D721Med (cell line): ENCODE results near the gene PIP5KL1.

ENCODE experiments used
- DNase-seq: peaks from one replicate; pipeline ENCODE4 v3.0.0; 2011; ENCODE audit warnings: low spot score; ENCODE audit not compliant: insufficient read length
- FAIRE-seq: peaks from 2 replicates; lab custom pipeline; 2011; peaks lifted over from hg19 to GRCh38; lab: Jason Lieb, UNC
- CTCF ChIP-seq: IDR thresholded peaks from 2 replicates; pipeline ENCODE4 v1.5.1; 2012; ENCODE audit warnings: mild to moderate bottlenecking, control low read depth; ENCODE audit not compliant: insufficient read depth; ENCODE audit errors: missing control alignments

PIP5KL1 gene

GRCh38 chr9:127903557-127904475 lies 26.8 kb downstream of the PIP5KL1 start:
- no peak for FAIRE-seq
- no peak for TF ChIP-seq CTCF
- DNase-seq: no peak

DNA sequence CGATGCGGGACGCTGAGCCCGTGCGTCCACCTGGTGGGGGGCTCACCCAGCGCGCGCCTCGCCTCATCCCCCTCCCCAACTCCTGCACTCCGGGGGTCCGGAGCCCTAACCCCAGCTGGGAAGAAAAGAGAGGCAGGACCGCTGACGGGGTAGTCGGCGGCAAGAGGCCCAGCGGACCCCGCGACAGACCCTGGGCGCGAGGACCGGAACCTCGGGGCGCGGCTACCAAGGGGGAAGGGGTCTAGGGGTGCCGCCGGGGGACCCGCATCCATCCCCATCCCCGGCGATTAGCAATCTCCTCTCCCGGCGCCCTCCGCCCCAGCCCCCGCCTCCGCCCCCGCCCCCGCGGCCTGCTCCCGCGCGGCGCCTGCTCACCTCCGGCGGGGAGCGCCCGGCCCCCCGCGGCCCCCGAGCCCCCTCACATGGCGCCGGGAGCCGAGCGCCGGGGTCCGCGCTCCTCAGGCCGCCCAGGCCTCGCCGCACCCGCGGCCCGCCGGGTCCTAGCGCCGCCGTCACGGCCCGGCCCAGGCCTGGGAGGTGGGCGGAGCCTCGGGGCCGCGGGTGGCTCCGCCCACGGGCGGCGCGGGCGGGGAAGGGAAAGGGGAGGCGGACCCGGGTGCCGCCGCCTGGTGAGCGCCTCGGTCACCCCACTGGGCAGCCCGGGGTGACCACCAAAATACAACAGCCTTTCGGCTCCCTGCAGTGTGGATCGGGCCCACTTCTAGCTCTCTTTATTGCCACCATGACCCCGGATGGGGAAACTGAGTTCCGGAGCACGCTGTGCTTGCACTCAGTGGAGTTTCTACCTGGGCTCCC lies 31.2 kb downstream of the PIP5KL1 start, which contains the start of gene ST6GALNAC6:
Gene ST6GALNAC6, minus strand, starts transcription at position 476 of the 816 bp plus-strand sequence. CDS start 1,622 bp downstream, outside the sequence.
- FAIRE-seq (no peak), DNase-seq (peak; percentile 79)

GRCh38 chr9:127898433-127899127 lies 32.0 kb downstream of the PIP5KL1 start:
- no peak for DNase-seq
- no peak for TF ChIP-seq CTCF
- no peak for FAIRE-seq

More for the DNA sequence above, 31.2 kb downstream of the PIP5KL1 start, which contains the start of gene ST6GALNAC6:
- no peak for TF ChIP-seq CTCF

GRCh38 chr9:127897193-127897692 lies 33.3 kb downstream of the PIP5KL1 start:
- DNase-seq: no peak
- no peak for TF ChIP-seq CTCF
- no peak for FAIRE-seq

- DNase-seq: no peak
- FAIRE-seq: no peak
- TF ChIP-seq CTCF: no peak
These were observed 34.0 kb downstream of the PIP5KL1 start for GRCh38 chr9:127896395-127897192.

- no peak for DNase-seq
- no peak for FAIRE-seq
- no peak for TF ChIP-seq CTCF
These were observed 34.8 kb downstream of the PIP5KL1 start for GRCh38 chr9:127895811-127896210.
